ENCODE measurements around the gene IDE. TPM values are rescaled to one million over a fixed set of nuclear protein-coding genes. Genes with fewer than 3 reads are reported as not detected.

The IDE gene
- total RNA-seq, 1 donor from 2014 or later: 41.6 TPM

- Mint-ChIP-seq H3K9me3 (ENCODE audit: unreplicated experiment) (no peaks in the 10 kb centered on the region), H3K36me3 (ENCODE audit: low read depth, unreplicated experiment) (peaks cover 4% of the 10 kb centered on the region)
- TF ChIP-seq CTCF (IDR thresholded peaks at IDR 0.05; ENCODE audit: unreplicated experiment): no peak
Measured at GRCh38 chr10:92418221-92418620, 155.7 kb downstream of the IDE start.

GRCh38 chr10:92413519-92413918, 160.4 kb downstream of the IDE start:
- no peaks in the 10 kb centered on the region for H3K4me1 Mint-ChIP-seq (ENCODE audit: unreplicated experiment)
- no peaks in the 10 kb centered on the region for H3K9me3 Mint-ChIP-seq (ENCODE audit: unreplicated experiment)
- peaks cover 2% of the 10 kb centered on the region for H3K27me3 Mint-ChIP-seq (ENCODE audit: unreplicated experiment)
- H3K27ac Mint-ChIP-seq (ENCODE audit: unreplicated experiment): no peak overlapping the region
- no peak for DNase-seq (ENCODE audit: low spot score)
- no peak overlapping the region for H3K4me3 Mint-ChIP-seq (ENCODE audit: unreplicated experiment)
- H3K36me3 Mint-ChIP-seq (ENCODE audit: low read depth, unreplicated experiment): no peaks in the 10 kb centered on the region
- no peak for TF ChIP-seq CTCF (IDR thresholded peaks at IDR 0.05; ENCODE audit: unreplicated experiment)

More at GRCh38 chr10:92418221-92418620, 155.7 kb downstream of the IDE start:
- H3K27me3 Mint-ChIP-seq (ENCODE audit: unreplicated experiment): peaks cover 7% of the 10 kb centered on the region
- H3K27ac Mint-ChIP-seq (ENCODE audit: unreplicated experiment): no peak overlapping the region
- DNase-seq (ENCODE audit: low spot score): no peak
- H3K4me1 Mint-ChIP-seq (ENCODE audit: unreplicated experiment): peaks cover 10% of the 10 kb centered on the region
- H3K4me3 Mint-ChIP-seq (ENCODE audit: unreplicated experiment): no peak overlapping the region

- no peak for DNase-seq (ENCODE audit: low spot score)
- Mint-ChIP-seq H3K4me1 (ENCODE audit: unreplicated experiment) (no peaks in the 10 kb centered on the region), H3K36me3 (ENCODE audit: low read depth, unreplicated experiment) (no peaks in the 10 kb centered on the region), H3K4me3 (ENCODE audit: unreplicated experiment) (no peak overlapping the region), H3K27me3 (ENCODE audit: unreplicated experiment) (peaks cover 2% of the 10 kb centered on the region), H3K9me3 (ENCODE audit: unreplicated experiment) (no peaks in the 10 kb centered on the region), H3K27ac (ENCODE audit: unreplicated experiment) (no peak overlapping the region)
- TF ChIP-seq CTCF (IDR thresholded peaks at IDR 0.05; ENCODE audit: unreplicated experiment): no peak
Measured at GRCh38 chr10:92413011-92413410, 160.9 kb downstream of the IDE start.

GRCh38 chr10:92411406-92411805, 162.5 kb downstream of the IDE start:
- no peak overlapping the region for H3K4me3 Mint-ChIP-seq (ENCODE audit: unreplicated experiment)
- no peak overlapping the region for H3K27ac Mint-ChIP-seq (ENCODE audit: unreplicated experiment)
- no peak for TF ChIP-seq CTCF (IDR thresholded peaks at IDR 0.05; ENCODE audit: unreplicated experiment)
- DNase-seq (ENCODE audit: low spot score): no peak
- no peaks in the 10 kb centered on the region for H3K9me3 Mint-ChIP-seq (ENCODE audit: unreplicated experiment)
- no peaks in the 10 kb centered on the region for H3K36me3 Mint-ChIP-seq (ENCODE audit: low read depth, unreplicated experiment)
- H3K27me3 Mint-ChIP-seq (ENCODE audit: unreplicated experiment): peaks cover 2% of the 10 kb centered on the region
- no peaks in the 10 kb centered on the region for H3K4me1 Mint-ChIP-seq (ENCODE audit: unreplicated experiment)

- H3K4me3 Mint-ChIP-seq (ENCODE audit: unreplicated experiment): no peak overlapping the region
- DNase-seq (ENCODE audit: low spot score): no peak
- no peak overlapping the region for H3K27ac Mint-ChIP-seq (ENCODE audit: unreplicated experiment)
- no peaks in the 10 kb centered on the region for H3K9me3 Mint-ChIP-seq (ENCODE audit: unreplicated experiment)
- H3K27me3 Mint-ChIP-seq (ENCODE audit: unreplicated experiment): peaks cover 2% of the 10 kb centered on the region
- no peaks in the 10 kb centered on the region for H3K36me3 Mint-ChIP-seq (ENCODE audit: low read depth, unreplicated experiment)
- TF ChIP-seq CTCF (IDR thresholded peaks at IDR 0.05; ENCODE audit: unreplicated experiment): no peak
- no peaks in the 10 kb centered on the region for H3K4me1 Mint-ChIP-seq (ENCODE audit: unreplicated experiment)
Measured at GRCh38 chr10:92410501-92410900, 163.4 kb downstream of the IDE start.
